IgD-negative memory B cell (primary cell): ENCODE data around the gene ZFPL1. TPM values are rescaled to one million over a fixed set of nuclear protein-coding genes. Genes with fewer than 3 reads are reported as not detected.

Experiments
- H3K27ac Mint-ChIP-seq, 3 donors: one replicate each; pipeline ENCODE4 v1.8.0; 2020 to 2022; ENCODE audit warnings: mild to moderate bottlenecking in 3 of 3, mixed read lengths in 3 of 3, moderate library complexity in 1 of 3
- H3K27me3 Mint-ChIP-seq: one replicate; pipeline ENCODE4 v1.8.0; 2021; ENCODE audit warnings: mixed read lengths
- H3K36me3 Mint-ChIP-seq: one replicate; pipeline ENCODE4 v1.8.0; 2020; ENCODE audit warnings: mild to moderate bottlenecking, mixed read lengths
- H3K4me1 Mint-ChIP-seq, 3 donors: one replicate each; pipeline ENCODE4 v1.8.0; 2020 to 2022; ENCODE audit warnings: mixed read lengths in 3 of 3, mild to moderate bottlenecking in 1 of 3
- H3K4me3 Mint-ChIP-seq, 4 donors: one replicate each; pipeline ENCODE4 v1.8.0; 2020 to 2022; ENCODE audit warnings: mild to moderate bottlenecking in 4 of 4, mixed read lengths in 4 of 4, moderate library complexity in 3 of 4
- H3K9me3 Mint-ChIP-seq, 3 donors: one replicate each; pipeline ENCODE4 v1.8.0; 2020 to 2021; ENCODE audit warnings: mixed read lengths in 3 of 3, mild to moderate bottlenecking in 1 of 3
- polyA plus RNA-seq: library from polyadenylated mRNA; unstranded; fragments of 300-500 nt; fragmentation: Illumina TruSeq; gene quantifications from one replicate; pipeline ENCODE4 v1.2.3, GENCODE V29; 2021

The ZFPL1 gene
- polyA plus RNA-seq, 1 donor from 2014 or later, result 36.4 TPM

DNA sequence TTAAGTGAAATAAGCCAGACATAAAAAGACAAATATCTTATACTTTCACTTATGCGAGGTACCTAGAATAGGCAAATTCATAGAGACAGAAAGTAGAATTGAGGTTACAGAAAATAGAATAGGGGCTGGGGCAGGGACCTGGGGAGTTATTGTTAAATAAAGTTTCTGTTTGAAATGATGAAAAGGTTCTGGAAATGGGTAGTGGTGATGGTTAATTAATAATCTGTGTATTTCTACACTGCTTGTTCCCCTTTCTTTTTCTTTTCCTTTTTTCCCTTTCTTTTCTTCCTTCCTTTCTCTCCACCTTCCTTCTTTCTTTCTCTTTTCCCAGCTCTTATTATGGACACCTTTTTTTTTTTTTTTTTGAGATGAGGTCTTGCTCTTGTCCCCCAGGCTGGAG is 28.5 kb upstream of the ZFPL1 start:
- peaks cover 0 to 1% (median 0%) of the 10 kb centered on the region in 3 donors for H3K9me3 Mint-ChIP-seq
- H3K27me3 Mint-ChIP-seq, result no peaks in the 10 kb centered on the region
- H3K4me1 Mint-ChIP-seq, result peaks cover 14 to 17% (median 16%) of the 10 kb centered on the region in 3 donors
- H3K36me3 Mint-ChIP-seq, result no peaks in the 10 kb centered on the region
- peak overlapping the region in 1 of 3 donors; percentile 92 for H3K27ac Mint-ChIP-seq
- H3K4me3 Mint-ChIP-seq, result no peak overlapping the region

- Mint-ChIP-seq H3K27ac (no peak overlapping the region), H3K27me3 (peaks cover under 1% of the 10 kb centered on the region), H3K9me3 (peaks cover 0 to 1% (median 0%) of the 10 kb centered on the region in 3 donors), H3K4me3 (no peak overlapping the region), H3K4me1 (peaks cover 14 to 21% (median 17%) of the 10 kb centered on the region in 3 donors), H3K36me3 (no peaks in the 10 kb centered on the region)
Observed at GRCh38 chr11:65056999-65057398, 27.0 kb upstream of the ZFPL1 start.

- Mint-ChIP-seq H3K36me3 (no peaks in the 10 kb centered on the region), H3K9me3 (peaks cover 0 to 1% (median 0%) of the 10 kb centered on the region in 3 donors), H3K27ac (no peak overlapping the region), H3K4me1 (peaks cover 14 to 24% (median 20%) of the 10 kb centered on the region in 3 donors), H3K27me3 (peaks cover 2% of the 10 kb centered on the region), H3K4me3 (no peak overlapping the region)
Observed at GRCh38 chr11:65057526-65057925, 26.5 kb upstream of the ZFPL1 start.

GRCh38 chr11:65058012-65058411 is 26.0 kb upstream of the ZFPL1 start:
- peaks cover 14 to 24% (median 20%) of the 10 kb centered on the region in 3 donors for H3K4me1 Mint-ChIP-seq

DNA sequence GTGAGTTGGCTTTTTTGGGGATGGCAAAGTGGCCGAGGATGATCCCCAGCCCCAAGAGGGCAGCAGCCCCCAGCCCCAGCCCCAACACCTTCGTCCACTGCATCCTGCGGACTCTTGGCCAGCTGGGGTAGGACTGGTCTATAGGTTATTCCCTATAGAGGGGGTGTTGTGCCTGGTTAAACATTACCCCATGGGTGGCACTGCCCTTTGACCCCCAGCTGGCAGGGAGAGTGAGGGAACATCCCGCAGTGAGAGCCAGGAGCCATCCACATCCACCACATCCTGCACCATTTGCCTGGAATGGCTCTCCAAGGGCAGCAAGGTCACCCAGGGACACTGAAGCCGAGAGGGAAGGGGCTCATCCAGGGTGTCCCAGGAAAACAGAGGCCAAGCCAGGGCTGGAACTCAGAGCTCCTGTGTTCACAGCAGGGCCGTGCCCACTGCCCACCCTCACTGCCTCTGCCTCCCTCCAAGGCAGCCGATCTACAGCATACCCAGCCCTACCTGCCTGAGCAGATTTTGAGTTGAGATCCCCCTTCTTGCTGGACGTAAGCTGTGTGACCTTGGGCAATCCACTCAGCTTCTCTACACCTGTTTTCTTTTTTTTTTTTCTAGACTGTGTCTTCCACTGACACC is 25.5 kb upstream of the ZFPL1 start, which contains the start of gene NAALADL1:
TSS of gene NAALADL1 (minus strand) at position 135 of the 636 bp plus-strand sequence. CDS start at position 103, 32 bp downstream.
- Mint-ChIP-seq H3K36me3 (no peaks in the 10 kb centered on the region), H3K4me3 (no peak within 1 kb of the TSS), H3K27ac (no peak within 1 kb of the TSS), H3K9me3 (no peaks in the 10 kb centered on the region), H3K27me3 (peaks cover 2% of the 10 kb centered on the region), H3K4me1 (peaks cover 12 to 22% (median 17%) of the 10 kb centered on the region in 3 donors)

More at GRCh38 chr11:65058012-65058411, 26.0 kb upstream of the ZFPL1 start:
- peaks cover 2% of the 10 kb centered on the region for H3K27me3 Mint-ChIP-seq
- H3K36me3 Mint-ChIP-seq, result no peaks in the 10 kb centered on the region
- no peak overlapping the region for H3K4me3 Mint-ChIP-seq
- H3K27ac Mint-ChIP-seq, result no peak overlapping the region
- peaks cover 0 to 1% (median 0%) of the 10 kb centered on the region in 3 donors for H3K9me3 Mint-ChIP-seq

DNA sequence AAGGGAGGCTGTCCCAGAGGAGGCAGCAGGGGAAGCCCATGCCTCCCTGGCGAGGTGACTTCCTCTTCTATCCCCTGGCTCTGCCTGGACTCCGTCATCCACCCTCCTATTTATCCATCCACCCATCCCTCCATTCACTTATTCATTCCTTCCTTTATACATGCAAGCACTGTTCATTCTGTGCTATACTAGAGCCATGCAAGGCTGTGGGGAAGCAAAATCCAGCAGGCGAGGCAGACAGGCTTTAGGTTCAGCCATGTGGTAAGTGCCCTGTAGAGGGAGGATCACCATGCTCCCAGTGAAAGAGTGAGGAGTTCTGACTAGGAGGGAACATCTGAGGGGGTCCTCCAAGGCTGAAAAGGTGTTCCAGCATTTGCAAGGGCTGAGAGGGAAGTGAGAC is 24.5 kb upstream of the ZFPL1 start:
- H3K4me3 Mint-ChIP-seq, result peak overlapping the region in 1 of 4 donors; percentile 30
- H3K36me3 Mint-ChIP-seq, result no peaks in the 10 kb centered on the region
- no peaks in the 10 kb centered on the region for H3K9me3 Mint-ChIP-seq
- peaks cover 2% of the 10 kb centered on the region for H3K27me3 Mint-ChIP-seq
- H3K4me1 Mint-ChIP-seq, result peaks cover 4 to 13% (median 9%) of the 10 kb centered on the region in 3 donors
- no peak overlapping the region for H3K27ac Mint-ChIP-seq

- peaks cover 4 to 10% (median 9%) of the 10 kb centered on the region in 3 donors for H3K4me1 Mint-ChIP-seq
- peak overlapping the region in 1 of 4 donors; percentile 30 for H3K4me3 Mint-ChIP-seq
- no peaks in the 10 kb centered on the region for H3K36me3 Mint-ChIP-seq
- H3K27ac Mint-ChIP-seq, result no peak overlapping the region
- H3K27me3 Mint-ChIP-seq, result peaks cover 2% of the 10 kb centered on the region
- H3K9me3 Mint-ChIP-seq, result no peaks in the 10 kb centered on the region
Observed at GRCh38 chr11:65059959-65060824, 23.8 kb upstream of the ZFPL1 start.

- H3K27ac Mint-ChIP-seq, result no peak overlapping the region
- H3K36me3 Mint-ChIP-seq, result no peaks in the 10 kb centered on the region
- no peaks in the 10 kb centered on the region for H3K9me3 Mint-ChIP-seq
- H3K4me3 Mint-ChIP-seq, result no peak overlapping the region
- H3K27me3 Mint-ChIP-seq, result peaks cover 2% of the 10 kb centered on the region
- H3K4me1 Mint-ChIP-seq, result peaks cover 0 to 8% (median 5%) of the 10 kb centered on the region in 3 donors
Observed at GRCh38 chr11:65060913-65061408, 23.1 kb upstream of the ZFPL1 start.

DNA sequence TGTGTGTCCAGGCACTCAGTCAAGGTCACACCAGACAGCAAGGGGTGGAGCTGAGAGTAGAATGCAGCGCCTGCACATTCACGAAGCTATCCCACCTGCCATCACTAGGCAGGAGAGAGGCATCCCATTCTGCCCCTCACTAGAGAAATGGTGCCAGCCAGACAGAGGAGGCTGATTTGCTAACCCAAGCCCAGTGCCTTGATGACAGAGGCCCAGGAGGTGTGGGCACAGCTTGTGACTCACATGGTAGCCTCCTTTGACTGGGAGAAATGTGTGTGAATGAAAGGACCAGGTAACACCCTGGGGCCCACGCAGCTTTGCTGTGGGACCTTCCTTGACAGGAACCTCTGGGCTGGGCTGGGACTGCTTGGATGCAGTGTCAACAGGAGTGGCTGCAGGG is 20.5 kb upstream of the ZFPL1 start:
- Mint-ChIP-seq H3K36me3 (no peaks in the 10 kb centered on the region), H3K4me3 (no peak overlapping the region), H3K27me3 (peaks cover 2% of the 10 kb centered on the region), H3K9me3 (no peaks in the 10 kb centered on the region), H3K27ac (no peak overlapping the region), H3K4me1 (peaks cover 0 to 8% (median 3%) of the 10 kb centered on the region in 3 donors)

- H3K4me1 Mint-ChIP-seq, result peaks cover 0 to 9% (median 3%) of the 10 kb centered on the region in 3 donors
- no peak overlapping the region for H3K27ac Mint-ChIP-seq
- no peaks in the 10 kb centered on the region for H3K9me3 Mint-ChIP-seq
- no peaks in the 10 kb centered on the region for H3K36me3 Mint-ChIP-seq
- no peak overlapping the region for H3K4me3 Mint-ChIP-seq
- H3K27me3 Mint-ChIP-seq, result peaks cover 2% of the 10 kb centered on the region
Observed at GRCh38 chr11:65064847-65065240, 19.2 kb upstream of the ZFPL1 start.

DNA sequence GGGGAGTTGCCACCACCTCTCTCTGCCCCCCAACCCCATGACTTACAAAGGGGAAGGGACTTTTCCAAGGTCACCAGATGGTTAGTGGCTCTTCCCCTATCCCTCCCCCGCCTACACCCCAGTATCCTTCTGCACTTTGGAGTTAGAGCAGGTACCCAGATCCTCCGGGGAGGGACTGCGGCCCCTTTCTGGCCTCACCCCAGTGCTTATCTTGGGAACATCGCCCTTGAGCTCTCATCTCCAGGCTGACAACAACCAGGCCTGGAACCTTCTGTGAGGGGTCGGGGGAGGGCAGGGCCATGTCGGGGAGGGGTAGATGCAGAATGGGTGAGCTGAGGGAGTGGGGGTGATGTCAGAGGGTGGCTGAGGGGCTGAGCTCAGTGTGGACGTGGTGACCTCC is 18.2 kb upstream of the ZFPL1 start:
- H3K4me3 Mint-ChIP-seq, result no peak overlapping the region
- H3K9me3 Mint-ChIP-seq, result no peaks in the 10 kb centered on the region
- peaks cover 2% of the 10 kb centered on the region for H3K27me3 Mint-ChIP-seq
- H3K36me3 Mint-ChIP-seq, result no peaks in the 10 kb centered on the region
- H3K4me1 Mint-ChIP-seq, result peaks cover 0 to 9% (median 3%) of the 10 kb centered on the region in 3 donors
- no peak overlapping the region for H3K27ac Mint-ChIP-seq

GRCh38 chr11:65066315-65066714 is 17.7 kb upstream of the ZFPL1 start:
- H3K9me3 Mint-ChIP-seq, result no peaks in the 10 kb centered on the region
- H3K4me1 Mint-ChIP-seq, result peaks cover 0 to 5% (median 3%) of the 10 kb centered on the region in 3 donors
- no peak overlapping the region for H3K4me3 Mint-ChIP-seq
- H3K36me3 Mint-ChIP-seq, result no peaks in the 10 kb centered on the region
- peaks cover 2% of the 10 kb centered on the region for H3K27me3 Mint-ChIP-seq
- no peak overlapping the region for H3K27ac Mint-ChIP-seq

DNA sequence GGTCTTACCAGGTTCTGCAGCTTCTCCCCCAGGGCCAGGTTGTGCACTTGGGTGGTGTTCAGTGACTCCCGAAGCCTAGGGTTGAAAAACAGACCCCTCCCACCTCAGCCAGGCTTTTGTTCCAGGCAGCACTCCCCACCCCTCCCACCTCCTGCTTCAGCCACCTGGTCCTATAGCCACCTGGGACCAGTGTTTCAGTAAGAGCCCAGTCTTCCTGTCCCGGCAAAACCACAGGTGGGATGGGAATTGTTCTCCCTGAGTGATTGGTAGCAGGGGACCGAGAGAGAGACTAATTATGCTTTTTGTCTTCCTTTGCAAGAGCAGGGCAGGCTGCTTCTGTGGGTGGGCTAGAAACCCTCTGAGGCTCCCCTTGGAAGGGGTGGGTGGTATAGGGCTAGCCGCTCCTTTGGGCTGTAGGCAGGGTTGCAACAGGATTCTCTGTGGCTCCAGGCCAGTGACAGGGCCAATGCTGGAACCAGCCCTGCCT is 17.2 kb upstream of the ZFPL1 start:
- Mint-ChIP-seq H3K27me3 (peaks cover 2% of the 10 kb centered on the region), H3K9me3 (no peaks in the 10 kb centered on the region), H3K4me1 (peaks cover 1 to 8% (median 3%) of the 10 kb centered on the region in 3 donors), H3K36me3 (no peaks in the 10 kb centered on the region), H3K27ac (no peak overlapping the region), H3K4me3 (no peak overlapping the region)

GRCh38 chr11:65067446-65067845 is 16.6 kb upstream of the ZFPL1 start:
- Mint-ChIP-seq H3K36me3 (no peaks in the 10 kb centered on the region), H3K9me3 (no peaks in the 10 kb centered on the region), H3K27ac (no peak overlapping the region), H3K4me1 (peaks cover 4 to 9% (median 5%) of the 10 kb centered on the region in 3 donors), H3K27me3 (no peaks in the 10 kb centered on the region), H3K4me3 (no peak overlapping the region)

GRCh38 chr11:65069217-65069616 is 14.8 kb upstream of the ZFPL1 start:
- H3K27me3 Mint-ChIP-seq, result no peaks in the 10 kb centered on the region
- no peak overlapping the region for H3K27ac Mint-ChIP-seq
- H3K4me1 Mint-ChIP-seq, result peaks cover 5 to 9% (median 6%) of the 10 kb centered on the region in 3 donors
- no peaks in the 10 kb centered on the region for H3K36me3 Mint-ChIP-seq
- no peak overlapping the region for H3K4me3 Mint-ChIP-seq
- H3K9me3 Mint-ChIP-seq, result no peaks in the 10 kb centered on the region
